IMR-90 (cell line): Measurements from ENCODE around the gene LANCL1. TPM values are rescaled to one million over a fixed set of nuclear protein-coding genes. Genes with fewer than 3 reads are reported as not detected.

ENCODE experiments used
- ATAC-seq: fragments of 200-7000 bp; cut with Tn5 transposase; 2 replicates; pipeline ENCODE4 v1.9.1; 2020; ENCODE audit warnings: low read depth, mild to moderate bottlenecking, moderate library complexity
- BruUV-seq: library from RNA; stranded (reverse); fragments of 400-500 nt; replicated peaks from 2 replicates; lab custom pipeline; 2021; lab: Mats Ljungman, UMichigan
- CTCF ChIA-PET: fragments of 300-600 bp; formaldehyde crosslinking; extraction: SDS; loops from one replicate; lab custom pipeline; 2021; ENCODE audit warnings: antibody characterized with exemption; lab: Yijun Ruan, JAX
- POLR2A ChIA-PET: fragments of 300-600 bp; sonication (Branson Sonifier 250); formaldehyde crosslinking; loops from one replicate; lab custom pipeline; 2022; ENCODE audit warnings: antibody characterized with exemption; ENCODE audit not compliant: unreplicated experiment; lab: Charles Lee
- DNase-seq: peaks from one replicate; pipeline ENCODE4 v3.0.0; 2013
- H2AFZ ChIP-seq: replicated peaks from 2 replicates; pipeline ENCODE3; 2013; ENCODE audit warnings: low read length, mild to moderate bottlenecking; ENCODE audit not compliant: poor library complexity
- H2AK5ac ChIP-seq: 2 replicates; pipeline ENCODE4 v1.6.1; 2013; ENCODE audit warnings: low read depth, low read length, inconsistent platforms
- H2AK9ac ChIP-seq: replicated peaks from 2 replicates; pipeline ENCODE3; 2013; ENCODE audit warnings: mild to moderate bottlenecking, low read depth, low read length, moderate library complexity; ENCODE audit not compliant: poor library complexity
- H2BK120ac ChIP-seq: 2 replicates; pipeline ENCODE4 v1.6.1; 2013; ENCODE audit warnings: low read depth, low read length, inconsistent platforms
- H2BK15ac ChIP-seq: 3 replicates; pipeline ENCODE4 v1.6.1; 2013; ENCODE audit warnings: low read depth, low read length, inconsistent platforms
- H2BK20ac ChIP-seq: 2 replicates; pipeline ENCODE4 v1.6.1; 2013; ENCODE audit warnings: low read depth, mild to moderate bottlenecking, inconsistent platforms, low read length, moderate library complexity
- H2BK5ac ChIP-seq: 2 replicates; pipeline ENCODE4 v1.6.1; 2013; ENCODE audit warnings: mild to moderate bottlenecking, low read depth, low read length, inconsistent platforms; ENCODE audit not compliant: poor library complexity, severe bottlenecking
- H3K14ac ChIP-seq: replicated peaks from 2 replicates; pipeline ENCODE4 v1.6.1; 2013; ENCODE audit warnings: low read depth, low read length, inconsistent platforms
- H3K18ac ChIP-seq: 2 replicates; pipeline ENCODE4 v1.6.1; 2013; ENCODE audit warnings: low read depth, low read length, control low read depth
- H3K23ac ChIP-seq: 2 replicates; pipeline ENCODE4 v1.6.1; 2013; ENCODE audit warnings: low read depth, low read length, inconsistent platforms
- H3K27ac ChIP-seq: 2 replicates; pipeline ENCODE4 v1.5.1; 2013; ENCODE audit warnings: mild to moderate bottlenecking, control low read depth, low read length; ENCODE audit not compliant: insufficient read depth
- H3K27me3 ChIP-seq: 2 replicates; pipeline ENCODE4 v1.6.1; 2013; ENCODE audit warnings: low read length; ENCODE audit not compliant: control insufficient read depth, insufficient read depth
- H3K36me3 ChIP-seq: 2 replicates; pipeline ENCODE4 v1.6.1; 2013; ENCODE audit warnings: low read length, mixed read lengths; ENCODE audit not compliant: control insufficient read depth, insufficient read depth
- H3K4ac ChIP-seq: 2 replicates; pipeline ENCODE4 v1.6.1; 2013; ENCODE audit warnings: low read depth, low read length, inconsistent platforms
- H3K4me1 ChIP-seq: 2 replicates; pipeline ENCODE4 v1.6.1; 2013; ENCODE audit warnings: low read length, mixed read lengths; ENCODE audit not compliant: control insufficient read depth, insufficient read depth
- H3K4me2 ChIP-seq: 2 replicates; pipeline ENCODE4 v1.6.1; 2013; ENCODE audit warnings: low read depth, mild to moderate bottlenecking, control low read depth, low read length, moderate library complexity
- H3K4me3 ChIP-seq: 2 replicates; pipeline ENCODE4 v1.5.1; 2013; ENCODE audit warnings: low read depth, mild to moderate bottlenecking, control low read depth, low read length, moderate library complexity; ENCODE audit not compliant: insufficient read depth
- H3K56ac ChIP-seq: 2 replicates; pipeline ENCODE4 v1.6.1; 2013; ENCODE audit warnings: low read length, inconsistent platforms; ENCODE audit not compliant: insufficient read depth; ENCODE audit errors: extremely low read depth
- H3K79me1 ChIP-seq, 2 experiments: 2 replicates each; pipeline ENCODE4 v1.6.1; 2013; ENCODE audit warnings: low read length in 2 of 2, inconsistent platforms in 1 of 2, low read depth in 1 of 2
- H3K9ac ChIP-seq: 2 replicates; pipeline ENCODE4 v1.6.1; 2013; ENCODE audit warnings: low read depth, low read length, control low read depth
- H3K9me1 ChIP-seq: 2 replicates; pipeline ENCODE4 v1.6.1; 2013; ENCODE audit warnings: low read length, inconsistent platforms; ENCODE audit not compliant: insufficient read depth
- H3K9me3 ChIP-seq: 2 replicates; pipeline ENCODE4 v1.6.1; 2013; ENCODE audit warnings: low read length; ENCODE audit not compliant: control insufficient read depth, insufficient read depth
- H4K20me1 ChIP-seq: 2 replicates; pipeline ENCODE4 v1.6.1; 2013; ENCODE audit warnings: low read length, inconsistent platforms; ENCODE audit not compliant: insufficient read depth
- H4K5ac ChIP-seq: 2 replicates; pipeline ENCODE4 v1.6.1; 2013; ENCODE audit warnings: mild to moderate bottlenecking, low read depth, low read length, control low read depth
- H4K8ac ChIP-seq, 2 experiments: 2 replicates each; pipeline ENCODE4 v1.6.1; 2013; ENCODE audit warnings: low read depth in 2 of 2, low read length in 2 of 2, control low read depth in 1 of 2, inconsistent platforms in 1 of 2
- H4K91ac ChIP-seq: 2 replicates; pipeline ENCODE4 v1.6.1; 2013; ENCODE audit warnings: low read depth, low read length, inconsistent platforms; ENCODE audit not compliant: insufficient read depth
- BHLHE40 ChIP-seq: fragments of 150-350 bp; IDR thresholded peaks from 2 replicates; pipeline ENCODE4 v1.6.1; 2016; ENCODE audit warnings: mild to moderate bottlenecking, low read depth, low read length
- CTCF ChIP-seq: conservative IDR thresholded peaks from 2 replicates; pipeline ENCODE4 v1.5.1; 2012; ENCODE audit warnings: mild to moderate bottlenecking, low read depth, low read length, improper control_type of control experiment
- RAD21 ChIP-seq: IDR thresholded peaks from 2 replicates; pipeline ENCODE4 v1.6.1; 2012; ENCODE audit warnings: low read length, improper control_type of control experiment
- SMC3 ChIP-seq: fragments of 150-350 bp; IDR thresholded peaks from 2 replicates; pipeline ENCODE4 v1.6.1; 2016; ENCODE audit warnings: low read depth, mild to moderate bottlenecking, antibody characterized with exemption, low read length, moderate library complexity
- WGBS, 2 experiments: methylation state at CpG; one replicate each; pipeline versions ENCODE4 v1.1.5 to v1.1.7; 2013; ENCODE audit warnings: missing lambda C conversion rate in 2 of 2; ENCODE audit not compliant: insufficient read length in 1 of 2; ENCODE audit errors: extremely low coverage in 2 of 2; 5-methylcytosine and 5-hydroxymethylcytosine counted together
- dilution Hi-C: fragments of 300-500 bp; cut with HindIII; formaldehyde crosslinking; loops from one replicate; pipeline ENCODE4 v1.14.3; 2018; ENCODE audit warnings: low sequenced_read_pairs; ENCODE audit not compliant: unreplicated experiment
- in situ Hi-C: fragments of 300-500 bp; cut with MboI; formaldehyde crosslinking; loops from 3 replicates; pipeline ENCODE4 v1.14.3; 2019; ENCODE audit warnings: low sequenced_read_pairs, inconsistent platforms, mixed read lengths
- intact Hi-C: fragments of 100-400 bp; cut with micrococcal nuclease; formaldehyde crosslinking; loops from 2 replicates; pipeline ENCODE4 v1.10.0; 2022
- polyA plus RNA-seq, 3 experiments: library from polyadenylated mRNA; depleted of rRNA; stranded (reverse); fragments of >200 nt; gene quantifications; 2 replicates each; pipeline ENCODE4 v1.2.3, GENCODE V29; 2012; ENCODE audit warnings: low replicate concordance in 1 of 3
- total RNA-seq: library from RNA; depleted of rRNA; stranded (reverse); fragments of >200 nt; gene quantifications from 2 replicates; pipeline ENCODE4 v1.2.3, GENCODE V29; 2012

Gene LANCL1
- total and polyA plus RNA-seq, 2 of the 4 experiments (the other 2 are of a cell fraction): 29.7 to 53.8 TPM

GRCh38 chr2:210503001-210503623 is 26.6 kb upstream of the LANCL1 start:
- CTCF ChIA-PET: interaction anchor here (0.5 to 1.4 kb wide), 11 partner anchors 8 to 963 kb away, joined by 3 to 8 read pairs (median 4); no protein-coding TSS in a partner anchor
- Histone ChIP-seq H3K4me2 (no peak overlapping the region), H3K9me1 (no peaks in the 10 kb centered on the region), H4K20me1 (no peaks in the 10 kb centered on the region), H2BK120ac (no peak overlapping the region), H2AK5ac (no peak overlapping the region), H3K23ac (no peak overlapping the region), H3K9me3 (no peaks in the 10 kb centered on the region), H4K5ac (no peak overlapping the region), H4K91ac (no peak overlapping the region), H3K4me1 (no peaks in the 10 kb centered on the region), H2BK5ac (no peak overlapping the region), H3K27me3 (no peaks in the 10 kb centered on the region), H3K18ac (no peak overlapping the region), H3K36me3 (no peaks in the 10 kb centered on the region), H2BK15ac (no peak overlapping the region), H2AK9ac (no peak overlapping the region), H2AFZ (no peak overlapping the region), H3K14ac (no peak overlapping the region), H3K4me3 (no peak overlapping the region), H3K4ac (no peak overlapping the region), H3K27ac (no peak overlapping the region), H3K79me1 (no peaks in the 10 kb centered on the region), H2BK20ac (no peak overlapping the region), H3K56ac (no peak overlapping the region), H4K8ac (no peak overlapping the region), H3K9ac (no peak overlapping the region)
- dilution Hi-C loops: no loop called here
- TF ChIP-seq BHLHE40 (no peak), CTCF (peak; percentile 75), RAD21 (peak; percentile 44), SMC3 (peak; percentile 50; the same call in 1 of the 2 replicates)
- in situ Hi-C loops: no loop called here
- no TSS peak for BruUV-seq
- POLR2A ChIA-PET: no interaction called here
- ATAC-seq: peak; percentile 88
- intact Hi-C loops: no loop called here
- WGBS, 2 experiments: 0% methylated on average over 2 of the region's 7 CpGs; no CpG with 5 or more reads in 1 of the 2 experiments
- DNase-seq: peak; percentile 49
